ENCODE results near the gene IL1RL1.

DNA sequence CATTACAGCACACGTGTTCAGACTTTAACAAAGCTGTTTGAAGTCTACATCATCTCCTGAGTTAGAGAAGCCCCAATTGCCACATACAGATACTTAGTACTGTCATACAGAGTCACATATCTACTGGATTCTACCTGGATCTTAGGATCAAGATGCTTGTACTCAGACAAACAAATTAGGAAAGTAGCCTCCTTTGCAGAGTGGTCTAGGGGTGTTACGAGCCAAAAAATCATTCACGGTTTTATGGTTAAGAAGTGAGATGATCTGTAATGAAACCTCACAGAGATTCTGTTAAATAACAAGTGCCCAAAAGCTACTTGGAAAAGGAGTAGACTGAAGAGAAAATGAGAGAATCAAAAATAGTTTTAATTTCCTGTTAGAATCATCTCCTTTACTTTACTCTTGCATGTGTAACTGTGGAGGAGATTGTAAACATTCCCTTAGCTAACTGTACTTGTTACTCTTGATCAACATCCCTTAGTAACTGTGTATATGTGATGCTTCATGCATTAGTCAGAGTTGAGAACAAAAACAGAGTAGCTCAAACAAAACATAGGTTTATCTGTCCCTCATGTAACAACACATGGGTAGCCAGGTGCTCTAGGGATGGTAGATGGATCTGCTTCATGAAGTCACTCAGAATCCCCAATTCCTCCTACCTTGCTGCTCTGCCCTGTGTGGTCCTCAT lies 16.4 kb upstream of the IL1RL1 start:
- TF ChIP-seq, protein P1, sequence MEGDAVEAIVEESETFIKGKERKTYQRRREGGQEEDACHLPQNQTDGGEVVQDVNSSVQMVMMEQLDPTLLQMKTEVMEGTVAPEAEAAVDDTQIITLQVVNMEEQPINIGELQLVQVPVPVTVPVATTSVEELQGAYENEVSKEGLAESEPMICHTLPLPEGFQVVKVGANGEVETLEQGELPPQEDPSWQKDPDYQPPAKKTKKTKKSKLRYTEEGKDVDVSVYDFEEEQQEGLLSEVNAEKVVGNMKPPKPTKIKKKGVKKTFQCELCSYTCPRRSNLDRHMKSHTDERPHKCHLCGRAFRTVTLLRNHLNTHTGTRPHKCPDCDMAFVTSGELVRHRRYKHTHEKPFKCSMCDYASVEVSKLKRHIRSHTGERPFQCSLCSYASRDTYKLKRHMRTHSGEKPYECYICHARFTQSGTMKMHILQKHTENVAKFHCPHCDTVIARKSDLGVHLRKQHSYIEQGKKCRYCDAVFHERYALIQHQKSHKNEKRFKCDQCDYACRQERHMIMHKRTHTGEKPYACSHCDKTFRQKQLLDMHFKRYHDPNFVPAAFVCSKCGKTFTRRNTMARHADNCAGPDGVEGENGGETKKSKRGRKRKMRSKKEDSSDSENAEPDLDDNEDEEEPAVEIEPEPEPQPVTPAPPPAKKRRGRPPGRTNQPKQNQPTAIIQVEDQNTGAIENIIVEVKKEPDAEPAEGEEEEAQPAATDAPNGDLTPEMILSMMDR (IDR thresholded peaks at IDR 0.05): no peak
- TF ChIP-seq CBX8 (IDR thresholded peaks at IDR 0.05) (no peak; the same call in 1 of the 2 replicates), RAD21 (conservative IDR thresholded peaks at IDR 0.05 in 1 of 2, IDR thresholded peaks at IDR 0.05 in 1 of 2) (no peak), SMC3 (IDR thresholded peaks at IDR 0.05) (no peak), POLR2A (IDR thresholded peaks at IDR 0.05; ENCODE audit: low read length) (no peak), JUNB (IDR thresholded peaks at IDR 0.05) (no peak), MYC (IDR thresholded peaks at IDR 0.05; ENCODE audit: borderline replicate concordance, low read length) (no peak), FOSL2 (IDR thresholded peaks at IDR 0.05) (no peak), FOSL2 (CRISPR knock-in tag; IDR thresholded peaks at IDR 0.05) (no peak), HOXA7 (CRISPR knock-in tag; IDR thresholded peaks at IDR 0.05) (no peak), FOXS1 (CRISPR knock-in tag; IDR thresholded peaks at IDR 0.05) (no peak), CBX2 (IDR thresholded peaks at IDR 0.05; ENCODE audit: borderline replicate concordance, low read depth) (no peak), CEBPB (IDR thresholded peaks at IDR 0.05) (no peak)
